K562 (cell line): ENCODE results near the gene CTXND1. TPM values are rescaled to one million over a fixed set of nuclear protein-coding genes. Genes with fewer than 3 reads are reported as not detected.

Experiments
- ATAC-seq: fragments of 200-7000 bp; cut with Tn5 transposase; 3 replicates; pipeline ENCODE4 v1.9.1; 2020; ENCODE audit warnings: moderate library complexity
- BruUV-seq: library from RNA; stranded (reverse); fragments of 400-500 nt; replicated peaks from 2 replicates; lab custom pipeline; 2021; lab: Mats Ljungman, UMichigan
- CTCF ChIA-PET: fragments of 300-600 bp; formaldehyde crosslinking; extraction: SDS; loops from one replicate; lab custom pipeline; 2021; ENCODE audit warnings: low intra/inter-chr PET ratio; lab: Yijun Ruan, JAX
- POLR2A ChIA-PET: fragments of 300-600, 350-650 bp; sonication (Branson Sonifier 250); formaldehyde crosslinking; extraction: SDS; loops from one replicate; lab custom pipeline; 2021; ENCODE audit warnings: antibody characterized with exemption, inconsistent platforms; lab: Yijun Ruan, JAX
- DNase-seq, 4 experiments: peaks; one replicate each; pipeline versions ENCODE4 v3.0.0 to v3.0.0-alpha.2; 2011 to 2018; ENCODE audit warnings: low spot score in 3 of 4, mixed read lengths in 3 of 4; ENCODE audit errors: extremely low read depth in 1 of 4
- FAIRE-seq: peaks from 2 replicates; lab custom pipeline; 2011; peaks lifted over from hg19 to GRCh38; lab: Jason Lieb, UNC
- H2AFZ ChIP-seq: 2 replicates; pipeline ENCODE4 v1.6.0; 2011; ENCODE audit warnings: low read depth, low read length, control low read depth, inconsistent platforms
- H3K27ac ChIP-seq: fragments of 200-600 bp; 3 replicates; pipeline ENCODE4 v1.8.0; 2011; ENCODE audit warnings: low read depth, mild to moderate bottlenecking, control low read depth, inconsistent platforms, low read length, moderate library complexity, mixed read lengths; ENCODE audit errors: extremely low read depth
- H3K27me3 ChIP-seq, 2 experiments: fragments of 300-600 bp in 1 of 2; 2 replicates in 1 of 2; 3 replicates in 1 of 2; pipeline versions ENCODE4 v1.6.0 to v1.8.0; 2011; ENCODE audit warnings: inconsistent platforms in 2 of 2, low read length in 2 of 2, mild to moderate bottlenecking in 1 of 2, mixed read lengths in 1 of 2, moderate library complexity in 1 of 2; ENCODE audit not compliant: control insufficient read depth in 2 of 2, insufficient read depth in 2 of 2
- H3K36me3 ChIP-seq: fragments of 300-600 bp; 3 replicates; pipeline ENCODE4 v1.8.0; 2011; ENCODE audit warnings: mild to moderate bottlenecking, low read length, inconsistent platforms; ENCODE audit not compliant: control insufficient read depth, insufficient read depth
- H3K4me1 ChIP-seq, 2 experiments: fragments of 200-600 bp in 1 of 2; replicated peaks in 1 of 2; 2 replicates in 1 of 2; 3 replicates in 1 of 2; pipeline versions ENCODE4 v1.5.1 to v1.8.0; 2011; ENCODE audit warnings: inconsistent platforms in 2 of 2, low read length in 2 of 2, mild to moderate bottlenecking in 1 of 2, mixed read lengths in 1 of 2, moderate library complexity in 1 of 2; ENCODE audit not compliant: control insufficient read depth in 2 of 2, insufficient read depth in 2 of 2
- H3K4me2 ChIP-seq: 2 replicates; pipeline ENCODE4 v1.6.1; 2011; ENCODE audit warnings: low read length, control low read depth, inconsistent platforms, mixed read lengths; ENCODE audit not compliant: insufficient read depth
- H3K4me3 ChIP-seq: fragments of 200-600 bp; sonication (generic), shearing (Covaris generic); 2 replicates; pipeline ENCODE4 v1.5.1; 2016; ENCODE audit warnings: control low read depth, inconsistent platforms
- H3K79me2 ChIP-seq: fragments of 200-600 bp; 3 replicates; pipeline ENCODE4 v1.8.0; 2011; ENCODE audit warnings: low read length, inconsistent platforms; ENCODE audit not compliant: control insufficient read depth, insufficient read depth
- H3K9ac ChIP-seq, 2 experiments: 2 replicates each; pipeline versions ENCODE4 v1.6.0 to v1.6.1; 2011; ENCODE audit warnings: low read depth in 2 of 2, low read length in 2 of 2, control low read depth in 1 of 2, inconsistent platforms in 1 of 2, mild to moderate bottlenecking in 1 of 2, mixed read lengths in 1 of 2; ENCODE audit not compliant: insufficient read depth in 1 of 2
- H3K9me1 ChIP-seq: one replicate; pipeline ENCODE4 v1.6.0; 2011; ENCODE audit warnings: inconsistent platforms, mild to moderate bottlenecking, low read length, moderate library complexity; ENCODE audit not compliant: control insufficient read depth, insufficient read depth
- H3K9me3 ChIP-seq: replicated peaks from 2 replicates; pipeline ENCODE4 v1.5.1; 2011; ENCODE audit warnings: low read depth, low read length, inconsistent platforms; ENCODE audit not compliant: control insufficient read depth, insufficient read depth
- H4K20me1 ChIP-seq: replicated peaks from 2 replicates; pipeline ENCODE4 v1.6.1; 2011; ENCODE audit warnings: low read length, inconsistent platforms, mixed read lengths; ENCODE audit not compliant: control insufficient read depth, insufficient read depth
- BHLHE40 ChIP-seq: IDR thresholded peaks from 2 replicates; pipeline ENCODE4 v1.6.1; 2011; ENCODE audit warnings: low read length, improper control_type of control experiment
- KAT2B ChIP-seq: IDR thresholded peaks from one replicate; pipeline ENCODE4 v1.6.1; 2012; ENCODE audit warnings: low read depth, mild to moderate bottlenecking, control low read depth, inconsistent platforms, low read length, moderate library complexity
- ZBTB8A ChIP-seq: fragments of 450-650 bp; IDR thresholded peaks from 2 replicates; pipeline ENCODE4 v1.6.1; 2018; ENCODE audit warnings: mild to moderate bottlenecking, moderate library complexity; ENCODE audit not compliant: partially characterized antibody
- ZNF695 ChIP-seq: fragments of 450-650 bp; formaldehyde crosslinking; IDR thresholded peaks from 2 replicates; pipeline ENCODE4 v1.4.0; 2020; ENCODE audit warnings: mild to moderate bottlenecking, moderate library complexity
- WGBS: fragments of 100-300 bp; shearing (Covaris generic); methylation state at CpG from one replicate; pipeline ENCODE4 v1.1.6; 2016; ENCODE audit warnings: low coverage, mixed read lengths; ENCODE audit not compliant: insufficient coverage; ENCODE audit errors: missing lambda C conversion rate; 5-methylcytosine and 5-hydroxymethylcytosine counted together
- in situ Hi-C: fragments of 300-500 bp; cut with MboI; formaldehyde crosslinking; loops from 4 replicates; pipeline ENCODE4 v1.15.0; 2018; ENCODE audit warnings: inconsistent platforms, mixed read lengths
- intact Hi-C: fragments of 100-400 bp; cut with micrococcal nuclease; formaldehyde crosslinking; loops from 2 replicates; pipeline ENCODE4 v1.14.2; 2022
- polyA plus RNA-seq, 8 experiments: library from polyadenylated mRNA; depleted of rRNA in 4 of 8; stranded (reverse) in 5 of 8; unstranded in 3 of 8; fragments of >200 nt; fragmentation: Nextera tagmentation in 2 of 8; fragmentation: Illumina TruSeq in 1 of 8; extraction: Ambion mirVana in 2 of 8; extraction: Trizol in 1 of 8; gene quantifications; 2 replicates each; pipeline versions ENCODE4 v1.2.1 to v1.2.3, GENCODE V29; 2011 to 2014; ENCODE audit warnings: inconsistent platforms in 1 of 8, missing spikeins in 1 of 8
- total RNA-seq, 7 experiments: library from RNA; depleted of rRNA in 6 of 7; stranded (reverse); fragments of >200 nt in 6 of 7; fragmentation: Illumina TruSeq in 2 of 7; extraction: Trizol in 2 of 7; gene quantifications; 2 replicates each; pipeline versions ENCODE4 v1.2.1 to v1.2.3, GENCODE V29; 2011 to 2021; ENCODE audit warnings: low replicate concordance in 1 of 7
- TF ChIP-seq, protein P1 (sequence below): fragments of 450-650 bp; conservative IDR thresholded peaks from 2 replicates; pipeline ENCODE4 v1.6.1; 2016; ENCODE audit warnings: missing genetic modification characterization, low read depth, mild to moderate bottlenecking, control low read depth, missing compliant biosample characterization

CTXND1 gene
- total and polyA plus RNA-seq, 9 of the 15 experiments (the other 6 are each of a cell fraction or from before 2014, with no cell fraction given): 0.04 TPM; not detected in 7

DNA sequence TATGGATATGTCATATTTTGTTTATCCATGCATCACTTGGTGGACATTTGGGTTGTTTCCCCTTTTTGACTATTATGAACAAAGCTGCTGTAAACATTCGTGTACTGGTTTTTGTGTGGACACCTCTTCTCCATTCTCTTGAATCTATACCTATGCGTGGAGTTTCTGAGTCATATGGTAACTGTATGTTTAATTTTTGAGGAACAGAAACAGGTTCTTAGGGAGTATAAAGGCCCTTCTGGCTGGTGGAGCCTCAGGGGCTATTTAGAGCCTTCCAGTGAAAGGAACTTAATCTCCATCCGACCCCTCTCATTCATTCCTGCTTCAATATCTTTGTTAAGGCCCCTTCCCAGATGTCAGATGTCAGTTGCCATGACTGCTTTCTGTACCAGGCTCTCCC, 14.1 kb upstream of the CTXND1 start:
- intact Hi-C loops (no loop called here), in situ Hi-C loops (no loop called here)
- 0% methylated on average over 3 of the region's 3 CpGs for WGBS
- Histone ChIP-seq H3K4me2 (no peak overlapping the region), H3K9me3 (no peaks in the 10 kb centered on the region), H3K27ac (no peak overlapping the region), H4K20me1 (no peaks in the 10 kb centered on the region), H3K9me1 (no peaks in the 10 kb centered on the region), H3K4me3 (no peak overlapping the region), H3K36me3 (no peaks in the 10 kb centered on the region), H3K27me3 (peaks cover 0 to 4% of the 10 kb centered on the region in 2 experiments; a peak in 2 of 5 replicates), H3K4me1 (no peaks in the 10 kb centered on the region), H3K9ac (no peak overlapping the region), H3K79me2 (no peaks in the 10 kb centered on the region), H2AFZ (no peak overlapping the region)
- POLR2A ChIA-PET: no interaction called here
- DNase-seq: no peak
- no peak for FAIRE-seq
- TF ChIP-seq BHLHE40 (no peak), KAT2B (no peak), ZBTB8A (no peak), ZNF695 (CRISPR knock-in tag) (no peak)
- CTCF ChIA-PET: no interaction called here
- no TSS peak for BruUV-seq
- no peak for ATAC-seq

DNA sequence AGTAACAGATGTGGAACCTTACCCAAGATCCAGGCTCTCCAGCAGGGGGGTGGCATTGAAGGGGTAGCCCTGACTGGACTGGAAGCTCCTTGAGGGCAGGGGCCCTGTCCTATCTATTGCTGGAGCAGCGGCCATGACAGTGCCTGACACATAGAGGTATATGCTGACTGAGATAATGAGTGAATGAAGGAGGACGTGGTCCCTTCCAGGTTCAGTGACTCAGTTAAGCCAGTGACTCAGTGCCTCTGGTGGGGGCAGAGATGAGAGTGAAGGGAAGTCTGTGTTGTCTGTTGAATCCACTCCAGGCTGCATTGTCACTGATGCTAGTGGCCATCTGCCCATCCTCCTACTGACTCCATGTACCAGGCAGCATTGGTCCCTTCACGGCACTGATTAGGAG, 13.0 kb upstream of the CTXND1 start:
- intact Hi-C loops: no loop called here
- no TSS peak for BruUV-seq

More for the DNA sequence above, 13.0 kb upstream of the CTXND1 start:
- H3K27me3 ChIP-seq: peaks cover 0 to 11% of the 10 kb centered on the region in 2 experiments; a peak in 3 of 5 replicates
- TF ChIP-seq, protein P1, sequence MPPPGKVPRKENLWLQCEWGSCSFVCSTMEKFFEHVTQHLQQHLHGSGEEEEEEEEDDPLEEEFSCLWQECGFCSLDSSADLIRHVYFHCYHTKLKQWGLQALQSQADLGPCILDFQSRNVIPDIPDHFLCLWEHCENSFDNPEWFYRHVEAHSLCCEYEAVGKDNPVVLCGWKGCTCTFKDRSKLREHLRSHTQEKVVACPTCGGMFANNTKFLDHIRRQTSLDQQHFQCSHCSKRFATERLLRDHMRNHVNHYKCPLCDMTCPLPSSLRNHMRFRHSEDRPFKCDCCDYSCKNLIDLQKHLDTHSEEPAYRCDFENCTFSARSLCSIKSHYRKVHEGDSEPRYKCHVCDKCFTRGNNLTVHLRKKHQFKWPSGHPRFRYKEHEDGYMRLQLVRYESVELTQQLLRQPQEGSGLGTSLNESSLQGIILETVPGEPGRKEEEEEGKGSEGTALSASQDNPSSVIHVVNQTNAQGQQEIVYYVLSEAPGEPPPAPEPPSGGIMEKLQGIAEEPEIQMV: no peak
- H3K9me3 ChIP-seq: no peaks in the 10 kb centered on the region
- ChIA-PET CTCF (no interaction called here), POLR2A (no interaction called here)
- DNase-seq: no peak
- in situ Hi-C loops: no loop called here
- H3K27ac ChIP-seq: no peak overlapping the region
- H3K9me1 ChIP-seq: no peaks in the 10 kb centered on the region
- no peaks in the 10 kb centered on the region for H3K4me1 ChIP-seq
- H3K9ac ChIP-seq: no peak overlapping the region
- no peaks in the 10 kb centered on the region for H3K36me3 ChIP-seq
- WGBS: 5% methylated on average over 2 of the region's 3 CpGs
- FAIRE-seq: no peak
- no peaks in the 10 kb centered on the region for H4K20me1 ChIP-seq
- no peaks in the 10 kb centered on the region for H3K79me2 ChIP-seq
- no peak for ATAC-seq
- no peak overlapping the region for H2AFZ ChIP-seq
- no peak overlapping the region for H3K4me3 ChIP-seq
- H3K4me2 ChIP-seq: no peak overlapping the region
